NCI-H2081 (cell line): ENCODE results near the gene LCP2.

ENCODE experiments used
- DNase-seq, 2 experiments: peaks; one replicate each; lab custom pipeline; 2025; lab: John Stamatoyannopoulos, UW

Gene LCP2

GRCh38 chr5:170216257-170216864 lies 81.2 kb downstream of the LCP2 start:
- no peak for DNase-seq

GRCh38 chr5:170211575-170212334 lies 85.8 kb downstream of the LCP2 start:
- no peak for DNase-seq

GRCh38 chr5:170206958-170207357 lies 90.6 kb downstream of the LCP2 start:
- no peak for DNase-seq

- DNase-seq: no peak
Observed at GRCh38 chr5:170206216-170206615, 91.4 kb downstream of the LCP2 start.

- no peak for DNase-seq
Observed at GRCh38 chr5:170204202-170204601, 93.4 kb downstream of the LCP2 start.

- DNase-seq: no peak
Observed at GRCh38 chr5:170202117-170202516, 95.5 kb downstream of the LCP2 start.

- no peak for DNase-seq
Observed at GRCh38 chr5:170201311-170201710, 96.3 kb downstream of the LCP2 start.

GRCh38 chr5:170200876-170201275 lies 96.7 kb downstream of the LCP2 start:
- no peak for DNase-seq
